ENCODE results near the gene YEATS2. TPM values are rescaled to one million over a fixed set of nuclear protein-coding genes. Genes with fewer than 3 reads are reported as not detected.

YEATS2 gene
- total RNA-seq, 4 donors from 2014 or later, result 14.0 to 24.1 (median 16.3) TPM

DNA sequence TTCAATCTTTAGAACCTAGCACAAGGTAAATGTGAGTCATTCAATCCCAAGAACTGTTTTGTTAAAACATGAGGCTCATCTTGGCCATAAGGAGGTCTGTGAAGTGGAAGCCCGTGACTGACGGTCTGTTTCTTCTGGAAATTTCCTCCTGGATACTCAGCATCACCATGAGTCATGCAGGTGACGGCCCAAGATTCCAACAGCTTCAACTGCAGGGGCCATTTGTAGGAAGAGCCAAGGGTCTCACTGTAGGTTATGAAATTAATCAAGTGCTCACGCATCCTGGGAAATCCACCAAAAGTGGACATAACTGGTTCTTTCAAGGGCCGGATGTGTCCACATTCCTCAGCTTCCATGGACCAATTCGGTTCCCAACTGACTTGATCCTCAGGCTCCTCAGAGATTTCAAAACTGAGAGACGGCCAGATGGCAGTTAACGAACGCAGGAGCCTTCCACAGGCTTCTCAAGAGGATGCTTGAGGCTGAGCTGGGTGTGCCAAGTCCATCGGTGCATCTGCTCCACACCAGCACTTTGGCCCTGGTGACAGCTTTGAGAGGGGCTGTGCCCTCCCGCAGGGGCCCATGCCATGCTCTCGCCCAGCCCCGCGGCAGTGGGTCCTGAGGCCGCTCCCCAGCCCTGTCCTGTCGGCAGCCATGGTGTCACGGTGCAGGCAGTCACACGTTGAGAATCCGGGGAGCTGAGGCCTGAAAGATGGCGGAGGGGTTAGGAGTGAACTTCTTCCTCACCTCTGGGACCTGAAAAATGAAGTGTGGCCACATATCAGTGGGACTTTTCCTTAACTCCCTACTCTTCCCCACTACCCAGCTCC, 119.3 kb downstream of the YEATS2 start:
- WGBS, 2 donors, result 87 to 91% methylated on average over 20 of the region's 20 CpGs
- intact Hi-C loops (cut with DNase I; ENCODE audit: low total_unique reads), result no loop called here
- DNase-seq (ENCODE audit: low spot score in 2 of 2), result peak in 1 of 2 donors; percentile 75
- H3K4me3 ChIP-seq (ENCODE audit: low read depth, poor library complexity, severe bottlenecking), result no peak overlapping the region
- TF ChIP-seq, protein P1, sequence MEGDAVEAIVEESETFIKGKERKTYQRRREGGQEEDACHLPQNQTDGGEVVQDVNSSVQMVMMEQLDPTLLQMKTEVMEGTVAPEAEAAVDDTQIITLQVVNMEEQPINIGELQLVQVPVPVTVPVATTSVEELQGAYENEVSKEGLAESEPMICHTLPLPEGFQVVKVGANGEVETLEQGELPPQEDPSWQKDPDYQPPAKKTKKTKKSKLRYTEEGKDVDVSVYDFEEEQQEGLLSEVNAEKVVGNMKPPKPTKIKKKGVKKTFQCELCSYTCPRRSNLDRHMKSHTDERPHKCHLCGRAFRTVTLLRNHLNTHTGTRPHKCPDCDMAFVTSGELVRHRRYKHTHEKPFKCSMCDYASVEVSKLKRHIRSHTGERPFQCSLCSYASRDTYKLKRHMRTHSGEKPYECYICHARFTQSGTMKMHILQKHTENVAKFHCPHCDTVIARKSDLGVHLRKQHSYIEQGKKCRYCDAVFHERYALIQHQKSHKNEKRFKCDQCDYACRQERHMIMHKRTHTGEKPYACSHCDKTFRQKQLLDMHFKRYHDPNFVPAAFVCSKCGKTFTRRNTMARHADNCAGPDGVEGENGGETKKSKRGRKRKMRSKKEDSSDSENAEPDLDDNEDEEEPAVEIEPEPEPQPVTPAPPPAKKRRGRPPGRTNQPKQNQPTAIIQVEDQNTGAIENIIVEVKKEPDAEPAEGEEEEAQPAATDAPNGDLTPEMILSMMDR (IDR thresholded peaks at IDR 0.05), result no peak
- TF ChIP-seq POLR2A (IDR thresholded peaks at IDR 0.05), result no peak

DNA sequence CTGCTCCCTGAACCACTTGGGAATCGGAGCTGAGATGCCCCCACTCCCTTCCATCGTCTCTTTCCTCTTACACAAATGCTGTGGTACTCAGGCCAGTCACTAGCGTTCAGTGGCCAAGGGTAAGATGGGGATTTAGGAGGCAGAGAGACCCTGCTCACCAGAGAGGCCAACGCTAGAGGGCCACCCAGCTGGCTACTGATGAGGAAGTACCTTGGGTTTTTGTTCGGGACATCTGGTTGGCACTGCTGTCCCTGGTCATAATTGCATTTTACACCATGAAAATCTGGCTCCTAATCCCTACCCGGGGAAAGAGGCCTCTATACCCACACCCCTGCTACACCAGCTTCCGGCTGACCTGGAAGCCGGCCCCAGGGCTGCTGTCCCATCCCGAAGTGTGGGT, 120.0 kb downstream of the YEATS2 start:
- DNase-seq (ENCODE audit: low spot score in 2 of 2), result peak in 1 of 2 donors; percentile 61
- TF ChIP-seq, protein P1 (IDR thresholded peaks at IDR 0.05), result no peak
- no peak for TF ChIP-seq POLR2A (IDR thresholded peaks at IDR 0.05)
- 91 to 94% methylated on average over 9 of the region's 9 CpGs for WGBS, 2 donors
- no peak overlapping the region for H3K4me3 ChIP-seq (ENCODE audit: low read depth, poor library complexity, severe bottlenecking)
- intact Hi-C loops (cut with DNase I; ENCODE audit: low total_unique reads), result no loop called here

DNA sequence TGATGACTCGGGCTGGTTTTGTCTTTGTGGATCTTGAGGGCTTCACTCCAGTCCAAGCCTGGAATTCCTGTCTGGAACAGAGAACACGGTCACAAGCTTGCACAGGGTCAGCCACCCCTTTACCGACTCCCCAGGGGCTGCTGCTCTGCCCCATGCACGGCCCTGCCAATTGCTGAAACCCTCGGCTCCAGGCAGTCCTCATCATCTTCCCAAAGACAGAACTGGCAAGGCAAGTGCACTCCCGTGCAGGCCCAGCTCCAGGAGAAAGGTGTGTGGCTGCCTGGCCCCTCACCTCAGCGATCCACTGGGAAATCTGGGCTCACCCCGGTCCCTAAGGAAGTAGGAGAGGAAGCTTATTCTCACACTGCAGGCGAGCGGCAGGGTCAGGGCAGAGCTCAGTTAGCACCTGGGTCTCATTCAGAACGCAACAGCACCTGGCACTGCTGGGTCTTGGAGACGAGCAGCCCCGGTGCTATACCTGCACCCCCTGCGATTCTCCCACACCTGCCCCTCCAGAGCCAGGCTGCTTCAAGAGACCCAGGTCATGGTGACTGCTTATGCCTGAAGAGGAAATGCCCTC, 120.5 kb downstream of the YEATS2 start:
- DNase-seq (ENCODE audit: low spot score in 2 of 2), result peak in 1 of 2 donors; percentile 76
- WGBS, 2 donors, result 84 to 85% methylated on average over 14 of the region's 14 CpGs
- H3K4me3 ChIP-seq (ENCODE audit: low read depth, poor library complexity, severe bottlenecking), result no peak overlapping the region
- TF ChIP-seq POLR2A (IDR thresholded peaks at IDR 0.05), result no peak
- TF ChIP-seq, protein P1 (IDR thresholded peaks at IDR 0.05), result no peak
- intact Hi-C loops (cut with DNase I; ENCODE audit: low total_unique reads), result no loop called here

DNA sequence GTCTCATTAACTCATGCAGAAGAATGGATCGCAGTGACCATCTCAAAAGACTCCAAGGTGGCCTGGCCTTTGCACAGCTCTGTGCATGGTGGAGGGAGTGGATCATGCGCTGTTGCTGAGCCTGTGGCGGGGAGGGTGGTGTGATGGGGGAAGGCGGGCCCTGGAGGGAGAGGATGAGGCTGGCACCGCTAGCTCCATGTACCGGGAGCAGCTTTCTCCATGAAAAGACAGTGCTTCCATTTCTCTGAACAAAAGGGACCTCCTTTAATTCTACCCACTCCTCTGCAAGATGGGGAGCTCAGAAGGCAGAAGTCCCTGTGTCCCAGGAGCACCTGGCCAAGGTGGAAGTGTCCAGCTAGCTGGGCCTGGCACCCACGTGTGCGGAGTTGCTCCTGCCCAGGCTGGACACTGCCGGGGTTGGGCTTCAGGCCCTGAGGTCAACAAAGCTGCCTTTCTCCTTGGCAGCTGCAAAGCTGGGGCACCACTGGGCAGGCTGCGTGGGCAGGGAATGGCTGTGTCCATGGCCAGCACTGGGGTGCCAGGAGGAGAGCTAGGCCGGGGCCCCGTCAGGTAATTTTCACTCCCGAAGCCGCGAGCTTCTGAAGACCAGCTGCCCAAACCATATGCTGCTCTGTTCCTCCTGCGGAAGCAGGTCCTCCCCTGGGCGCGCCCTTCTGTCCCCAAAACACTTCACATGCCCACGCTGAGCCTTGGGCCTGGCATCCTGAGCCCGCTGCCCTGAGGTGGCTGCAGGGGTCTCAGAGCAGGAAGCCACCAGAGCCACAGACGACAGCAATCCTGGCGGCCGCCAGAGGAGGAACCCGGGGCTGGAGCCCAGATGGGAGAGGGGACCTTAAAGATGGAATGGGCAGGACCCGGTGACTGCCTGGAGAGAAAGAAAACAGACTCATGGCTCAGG, 121.4 kb downstream of the YEATS2 start:
- DNase-seq (ENCODE audit: low spot score in 2 of 2), result peak in 1 of 2 donors; percentile 76
- intact Hi-C loops (cut with DNase I; ENCODE audit: low total_unique reads), result no loop called here
- no peak overlapping the region for H3K4me3 ChIP-seq (ENCODE audit: low read depth, poor library complexity, severe bottlenecking)
- TF ChIP-seq POLR2A (IDR thresholded peaks at IDR 0.05), result no peak
- TF ChIP-seq, protein P1 (IDR thresholded peaks at IDR 0.05), result no peak
- WGBS, 2 donors, result 88 to 90% methylated on average over 17 to 25 of the region's 25 CpGs

DNA sequence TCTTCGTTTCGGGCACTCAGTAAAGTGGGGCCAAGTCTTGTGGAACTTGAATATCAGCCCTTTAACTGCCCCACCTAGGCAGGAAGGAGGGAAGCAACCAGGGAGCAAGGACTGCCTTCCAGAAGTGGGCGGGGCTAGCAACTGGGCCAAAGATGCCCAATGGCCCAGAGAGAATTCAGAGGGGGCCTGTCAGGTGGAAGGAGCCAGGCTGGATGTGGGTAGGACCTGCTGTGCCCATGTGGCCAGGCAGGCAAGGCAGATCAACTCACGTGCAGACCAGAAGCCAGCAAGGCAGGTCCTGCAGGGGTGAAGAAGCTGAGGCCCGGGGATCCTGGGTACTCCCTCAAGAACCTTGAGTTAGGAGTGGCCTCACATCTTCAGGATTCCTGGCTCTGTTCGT, 122.2 kb downstream of the YEATS2 start:
- TF ChIP-seq, protein P1 (IDR thresholded peaks at IDR 0.05), result no peak
- no peak for TF ChIP-seq POLR2A (IDR thresholded peaks at IDR 0.05)
- peak in 1 of 2 donors; percentile 59 for DNase-seq (ENCODE audit: low spot score in 2 of 2)
- WGBS, 2 donors, result 83 to 89% methylated on average over 6 of the region's 6 CpGs
- intact Hi-C loops (cut with DNase I; ENCODE audit: low total_unique reads), result no loop called here
- no peak overlapping the region for H3K4me3 ChIP-seq (ENCODE audit: low read depth, poor library complexity, severe bottlenecking)

All from lower leg skin (tissue), 4 donors.